Effector memory CD8-positive, alpha-beta T cell (primary cell): ENCODE results near the gene CZIB.

ENCODE experiments used
- ATAC-seq: fragments of 150-1000 bp; cut with Tn5 transposase; replicated peaks from 2 replicates; pipeline ENCODE4 v1.10.0; 2021; ENCODE audit warnings: mild to moderate bottlenecking, moderate library complexity
- DNase-seq, 3 experiments: peaks; one replicate each; pipeline ENCODE4 v3.0.0; 2021
- H3K27ac Mint-ChIP-seq, 2 donors: one replicate each; pipeline ENCODE4 v1.8.0; 2022; ENCODE audit warnings: mild to moderate bottlenecking in 2 of 2, mixed read lengths in 2 of 2, moderate library complexity in 2 of 2
- H3K27me3 Mint-ChIP-seq, 2 donors: one replicate each; pipeline ENCODE4 v1.8.0; 2022; ENCODE audit warnings: mixed read lengths in 2 of 2
- H3K36me3 Mint-ChIP-seq: one replicate; pipeline ENCODE4 v1.8.0; 2022; ENCODE audit warnings: mild to moderate bottlenecking, moderate library complexity, mixed read lengths; ENCODE audit not compliant: insufficient read depth
- H3K4me1 Mint-ChIP-seq, 2 donors: one replicate each; pipeline ENCODE4 v1.8.0; 2022; ENCODE audit warnings: low read depth in 2 of 2, mixed read lengths in 2 of 2
- H3K4me3 Mint-ChIP-seq, 2 donors: one replicate each; pipeline ENCODE4 v1.8.0; 2022; ENCODE audit warnings: mild to moderate bottlenecking in 2 of 2, mixed read lengths in 2 of 2, moderate library complexity in 2 of 2
- H3K9me3 Mint-ChIP-seq, 2 donors: one replicate each; pipeline ENCODE4 v1.8.0; 2022; ENCODE audit warnings: mixed read lengths in 2 of 2

The CZIB gene

GRCh38 chr1:53172426-53173128, 47.9 kb downstream of the CZIB start:
- H3K27me3 Mint-ChIP-seq, result peaks cover 18 to 46% of the 10 kb centered on the region in 2 donors
- H3K36me3 Mint-ChIP-seq, result peaks cover 4% of the 10 kb centered on the region
- peaks cover 8 to 9% of the 10 kb centered on the region in 2 donors for H3K4me1 Mint-ChIP-seq
- no peaks in the 10 kb centered on the region for H3K9me3 Mint-ChIP-seq
- ATAC-seq, result peak; percentile 72
- H3K27ac Mint-ChIP-seq, result peak overlapping the region; percentile 27 to 77
- no peak for DNase-seq
- H3K4me3 Mint-ChIP-seq, result peak overlapping the region in 1 of 2 donors; percentile 15

GRCh38 chr1:53166912-53167311, 53.5 kb downstream of the CZIB start:
- ATAC-seq, result no peak
- H3K4me1 Mint-ChIP-seq, result no peaks in the 10 kb centered on the region
- peaks cover 0 to 21% of the 10 kb centered on the region in 2 donors for H3K27me3 Mint-ChIP-seq
- H3K36me3 Mint-ChIP-seq, result no peaks in the 10 kb centered on the region
- no peak for DNase-seq
- H3K4me3 Mint-ChIP-seq, result no peak overlapping the region
- no peak overlapping the region for H3K27ac Mint-ChIP-seq
- H3K9me3 Mint-ChIP-seq, result no peaks in the 10 kb centered on the region

- Mint-ChIP-seq H3K4me3 (no peak overlapping the region), H3K36me3 (no peaks in the 10 kb centered on the region), H3K27me3 (peaks cover 0 to 21% of the 10 kb centered on the region in 2 donors), H3K9me3 (no peaks in the 10 kb centered on the region), H3K27ac (no peak overlapping the region), H3K4me1 (no peaks in the 10 kb centered on the region)
- ATAC-seq (no peak), DNase-seq (no peak)
Observed at GRCh38 chr1:53166366-53166765, 54.1 kb downstream of the CZIB start.

- peaks cover 0 to 21% of the 10 kb centered on the region in 2 donors for H3K27me3 Mint-ChIP-seq
- DNase-seq, result no peak
- ATAC-seq, result no peak
- no peak overlapping the region for H3K27ac Mint-ChIP-seq
- H3K36me3 Mint-ChIP-seq, result no peaks in the 10 kb centered on the region
- no peaks in the 10 kb centered on the region for H3K4me1 Mint-ChIP-seq
- no peaks in the 10 kb centered on the region for H3K9me3 Mint-ChIP-seq
- no peak overlapping the region for H3K4me3 Mint-ChIP-seq
Observed at GRCh38 chr1:53165408-53165961, 54.9 kb downstream of the CZIB start.
